Measurements from ENCODE around the gene NEIL3. TPM values are rescaled to one million over a fixed set of nuclear protein-coding genes. Genes with fewer than 3 reads are reported as not detected.

Gene NEIL3
- total RNA-seq, 1 donor from 2014 or later = 18.2 TPM

DNA sequence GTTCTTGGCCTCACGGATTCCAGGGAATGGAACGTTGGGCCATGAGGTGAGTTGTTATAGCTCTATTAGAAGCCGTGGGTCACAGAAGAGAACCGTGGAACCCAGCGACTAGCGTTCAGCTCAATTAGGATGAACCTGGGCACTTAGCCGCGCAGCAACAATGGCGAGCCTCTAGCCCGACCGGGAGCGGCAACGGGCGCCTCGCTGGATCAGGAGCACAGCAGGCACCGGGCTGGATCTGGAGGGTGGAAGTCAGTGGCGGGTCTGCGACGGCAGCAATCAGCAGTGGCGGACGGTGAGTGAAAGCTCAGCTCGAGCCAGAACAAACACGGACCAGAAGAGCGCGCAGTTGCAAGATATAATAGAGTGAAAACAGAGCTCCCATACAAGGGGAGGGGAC, 98.3 kb downstream of the NEIL3 start:
- Mint-ChIP-seq H3K9me3 (peaks cover 8% of the 10 kb centered on the region), H3K27ac (ENCODE audit: unreplicated experiment) (no peak overlapping the region), H3K4me1 (no peaks in the 10 kb centered on the region), H3K27me3 (ENCODE audit: low read depth) (no peaks in the 10 kb centered on the region), H3K4me3 (no peak overlapping the region), H3K36me3 (ENCODE audit: low read depth) (peaks cover 3% of the 10 kb centered on the region)
- TF ChIP-seq, protein P1, sequence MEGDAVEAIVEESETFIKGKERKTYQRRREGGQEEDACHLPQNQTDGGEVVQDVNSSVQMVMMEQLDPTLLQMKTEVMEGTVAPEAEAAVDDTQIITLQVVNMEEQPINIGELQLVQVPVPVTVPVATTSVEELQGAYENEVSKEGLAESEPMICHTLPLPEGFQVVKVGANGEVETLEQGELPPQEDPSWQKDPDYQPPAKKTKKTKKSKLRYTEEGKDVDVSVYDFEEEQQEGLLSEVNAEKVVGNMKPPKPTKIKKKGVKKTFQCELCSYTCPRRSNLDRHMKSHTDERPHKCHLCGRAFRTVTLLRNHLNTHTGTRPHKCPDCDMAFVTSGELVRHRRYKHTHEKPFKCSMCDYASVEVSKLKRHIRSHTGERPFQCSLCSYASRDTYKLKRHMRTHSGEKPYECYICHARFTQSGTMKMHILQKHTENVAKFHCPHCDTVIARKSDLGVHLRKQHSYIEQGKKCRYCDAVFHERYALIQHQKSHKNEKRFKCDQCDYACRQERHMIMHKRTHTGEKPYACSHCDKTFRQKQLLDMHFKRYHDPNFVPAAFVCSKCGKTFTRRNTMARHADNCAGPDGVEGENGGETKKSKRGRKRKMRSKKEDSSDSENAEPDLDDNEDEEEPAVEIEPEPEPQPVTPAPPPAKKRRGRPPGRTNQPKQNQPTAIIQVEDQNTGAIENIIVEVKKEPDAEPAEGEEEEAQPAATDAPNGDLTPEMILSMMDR (conservative IDR thresholded peaks at IDR 0.05) = no peak
- DNase-seq (ENCODE audit: low read depth, low spot score) = no peak

DNA sequence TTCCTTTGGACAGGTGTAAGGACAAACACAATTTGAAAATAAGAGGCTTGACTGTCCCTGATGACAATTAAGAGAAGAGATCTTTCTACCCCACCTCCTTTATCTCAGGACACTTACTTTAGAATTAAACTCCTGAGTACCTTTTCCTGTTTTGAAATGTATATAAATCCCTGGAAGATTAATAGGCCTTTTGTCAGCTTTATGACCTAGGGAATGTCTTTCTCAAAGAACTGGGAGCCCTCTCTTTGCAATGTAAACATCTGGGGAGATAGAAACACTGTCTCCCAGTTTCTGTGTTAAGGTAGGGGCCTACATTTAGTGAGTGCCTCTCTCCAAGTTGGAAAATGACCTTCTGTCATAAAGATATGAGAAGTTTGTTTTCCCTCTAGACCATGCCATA, 100.9 kb downstream of the NEIL3 start:
- Mint-ChIP-seq H3K4me3 (no peak overlapping the region), H3K27me3 (ENCODE audit: low read depth) (no peaks in the 10 kb centered on the region), H3K4me1 (no peaks in the 10 kb centered on the region), H3K27ac (ENCODE audit: unreplicated experiment) (no peak overlapping the region), H3K9me3 (peaks cover 9% of the 10 kb centered on the region), H3K36me3 (ENCODE audit: low read depth) (peaks cover 3% of the 10 kb centered on the region)
- TF ChIP-seq, protein P1 (conservative IDR thresholded peaks at IDR 0.05) = no peak
- DNase-seq (ENCODE audit: low read depth, low spot score) = no peak

DNA sequence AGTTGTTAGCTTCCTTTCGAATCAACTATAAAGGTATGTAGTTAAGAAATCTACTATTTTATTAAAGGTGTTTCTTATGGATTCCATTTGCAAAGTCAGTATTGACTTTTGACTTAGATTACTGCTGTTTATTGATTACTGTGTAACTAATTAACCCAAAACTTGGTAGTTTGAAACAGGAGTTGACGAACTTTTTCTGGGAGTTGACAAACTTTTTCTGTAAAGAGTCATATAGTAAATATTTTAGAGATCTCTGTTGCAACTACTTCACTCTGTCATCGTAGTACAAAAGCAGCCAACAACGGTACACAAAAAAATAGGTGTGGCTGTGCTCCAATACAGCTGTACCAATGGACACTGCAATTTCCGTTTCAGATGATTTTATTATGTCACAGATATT, 102.3 kb downstream of the NEIL3 start:
- TF ChIP-seq, protein P1 (conservative IDR thresholded peaks at IDR 0.05) = no peak
- H3K9me3 Mint-ChIP-seq = peaks cover 17% of the 10 kb centered on the region
- DNase-seq (ENCODE audit: low read depth, low spot score) = no peak
- no peak overlapping the region for H3K27ac Mint-ChIP-seq (ENCODE audit: unreplicated experiment)
- peaks cover 3% of the 10 kb centered on the region for H3K36me3 Mint-ChIP-seq (ENCODE audit: low read depth)
- no peaks in the 10 kb centered on the region for H3K4me1 Mint-ChIP-seq
- no peak overlapping the region for H3K4me3 Mint-ChIP-seq
- no peaks in the 10 kb centered on the region for H3K27me3 Mint-ChIP-seq (ENCODE audit: low read depth)

Other genes with a start within 250 kb of the NEIL3 start
- 12.3 and 12.8 TPM in 2 replicates for gene AGA, start 132.6 kb downstream of the NEIL3 start, total RNA-seq